Posterior vena cava (tissue), 2 donors: ENCODE measurements around the gene SF1. TPM values are rescaled to one million over a fixed set of nuclear protein-coding genes. Genes with fewer than 3 reads are reported as not detected.

ENCODE experiments used
- DNase-seq: peaks from one replicate; pipeline ENCODE4 v3.0.0-alpha.2; 2020; ENCODE audit warnings: low spot score
- intact Hi-C, 2 donors: fragments of 100-400 bp; cut with DNase I; formaldehyde crosslinking; loops; one replicate each; pipeline versions ENCODE4 v1.14.1 to v1.14.2; 2022 to 2023
- total RNA-seq, 2 donors: library from RNA; stranded (reverse); fragmentation: NEBNext Ultra II Directional; extraction: Animal tissue kit (Norgen Biotek cat#: 25700); gene quantifications; one replicate each; pipeline ENCODE4 v1.2.1, GENCODE V29; 2021
- donor health status: DM: yes; HTN: yes; CAD: no.
- donor health status: DM: yes; HTN: yes; CAD: no.

The SF1 gene
- total RNA-seq, 2 donors from 2014 or later, result 181 to 189 TPM

DNA sequence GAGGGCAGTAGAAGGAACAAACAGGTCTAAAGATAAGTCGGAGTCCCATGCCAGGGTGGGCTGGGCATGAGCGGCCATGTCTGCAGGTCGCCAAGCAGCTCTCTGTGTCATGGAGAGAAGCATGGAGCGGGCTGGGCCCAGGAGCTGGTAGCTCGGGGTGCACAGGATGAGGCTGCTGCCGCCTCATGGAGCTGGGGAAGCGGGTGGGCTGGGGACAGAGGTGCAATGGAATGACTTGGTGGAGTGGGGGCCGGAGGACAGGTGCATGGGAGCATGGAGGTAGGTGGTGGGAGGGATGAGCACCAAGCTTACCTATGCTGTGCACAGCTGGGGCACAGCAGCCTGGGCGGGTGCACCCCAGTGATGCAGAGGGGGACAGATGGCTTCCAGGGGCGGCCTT lies 58.9 kb downstream of the SF1 start:
- intact Hi-C loops, result no loop called here
- no peak for DNase-seq

GRCh38 chr11:64718780-64719124 lies 59.6 kb downstream of the SF1 start:
- intact Hi-C loops, result no loop called here

DNA sequence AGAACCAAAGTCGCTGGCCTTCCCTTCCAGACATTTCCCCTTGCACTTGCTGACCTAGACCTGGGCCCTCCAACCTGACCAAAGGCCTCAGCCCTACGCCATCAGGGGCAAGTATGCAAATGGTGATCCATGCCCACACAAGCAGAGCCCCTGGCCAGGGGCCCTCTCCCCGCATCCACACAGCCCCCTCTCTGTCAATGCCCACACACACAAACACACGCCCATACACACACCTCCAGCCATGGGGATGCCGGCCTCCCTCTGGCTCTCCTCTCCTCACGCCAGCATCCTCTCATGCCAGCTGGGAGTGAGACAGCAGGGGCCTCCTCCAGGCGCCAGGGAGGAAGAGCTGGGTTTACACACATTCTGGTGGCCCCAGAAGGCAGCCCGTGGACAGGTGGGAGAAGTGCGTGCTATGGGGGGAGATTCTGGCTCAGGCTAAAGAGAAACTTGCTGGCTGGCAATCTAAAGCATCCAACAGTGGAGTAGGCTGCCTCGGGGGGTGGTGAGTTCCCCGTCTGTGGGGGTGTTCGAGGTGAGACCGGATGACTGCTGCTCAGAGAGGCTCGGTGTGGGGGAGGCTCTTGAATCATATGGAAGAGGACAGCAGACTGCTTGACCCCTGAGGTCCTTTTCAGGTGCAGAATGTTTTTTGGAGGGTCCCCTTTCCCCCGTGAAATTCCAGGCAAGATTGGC lies 60.1 kb downstream of the SF1 start:
- no peak for DNase-seq
- intact Hi-C loops, result no loop called here

More at GRCh38 chr11:64718780-64719124, 59.6 kb downstream of the SF1 start:
- no peak for DNase-seq

DNA sequence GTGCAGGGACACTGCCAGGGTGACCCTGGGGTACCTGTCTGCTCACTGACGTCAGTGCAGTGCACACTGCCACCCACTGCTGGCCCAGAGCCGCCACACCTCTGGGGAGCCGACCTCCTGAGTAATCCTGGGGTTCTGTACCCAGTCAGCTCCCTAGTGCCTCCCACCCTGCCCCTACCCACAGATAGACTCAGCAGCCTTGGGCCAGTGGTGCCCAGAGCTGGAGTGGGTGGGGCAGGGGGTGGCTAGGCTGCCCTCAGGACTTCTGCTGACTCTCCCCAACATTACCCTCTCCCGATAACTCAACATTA lies 61.1 kb downstream of the SF1 start:
- intact Hi-C loops, result no loop called here
- peak; percentile 46 for DNase-seq

GRCh38 chr11:64716473-64717267 lies 61.7 kb downstream of the SF1 start:
- intact Hi-C loops, result no loop called here
- DNase-seq, result peak; percentile 37

GRCh38 chr11:64715756-64716472 lies 62.4 kb downstream of the SF1 start:
- intact Hi-C loops, result no loop called here
- no peak for DNase-seq

GRCh38 chr11:64715110-64715509 lies 63.2 kb downstream of the SF1 start:
- intact Hi-C loops, result no loop called here
- DNase-seq, result no peak

DNA sequence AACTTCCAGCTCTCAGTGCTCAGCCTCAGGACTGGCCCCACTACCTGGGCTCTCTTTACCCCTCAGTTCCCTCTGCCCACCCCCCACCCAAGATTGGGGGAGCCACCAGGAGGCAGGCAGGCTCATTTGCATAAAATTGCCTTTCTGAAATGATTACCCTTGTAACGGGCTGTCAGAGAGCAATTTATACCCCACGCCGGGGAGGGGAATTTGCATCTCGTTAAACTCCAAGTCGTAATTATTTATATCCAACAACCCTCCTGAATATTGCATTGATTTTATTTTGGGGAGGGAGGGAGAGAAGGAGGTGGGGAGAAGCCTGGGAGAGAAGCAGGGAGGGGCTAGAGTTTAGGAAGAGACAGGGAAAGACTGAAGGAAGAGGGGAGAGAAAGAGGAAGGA lies 63.7 kb downstream of the SF1 start:
- intact Hi-C loops, result no loop called here
- DNase-seq, result no peak

Other genes starting within 250 kb of the SF1 start
- gene SLC22A11, start 222.6 kb downstream of the SF1 start, total RNA-seq, result under 1 TPM; 0.28 to 0.29 TPM
- not detected for gene SLC22A12, start 187.3 kb downstream of the SF1 start, total RNA-seq
- gene NRXN2, start 55.3 kb downstream of the SF1 start, total RNA-seq, result 1 to 10 TPM; 7.9 to 8.8 TPM
- gene RASGRP2, start 34.4 kb downstream of the SF1 start, total RNA-seq, result 10 to 100 TPM; 41.3 to 49.6 TPM
- 10 to 100 TPM; 19.3 to 43.2 TPM for gene PYGM, start 18.6 kb downstream of the SF1 start, total RNA-seq
- 10 to 100 TPM; 13.2 to 14.7 TPM for gene MAP4K2, start 24.7 kb upstream of the SF1 start, total RNA-seq
- 1 to 10 TPM; 9.2 to 9.4 TPM for gene MEN1, start 32.0 kb upstream of the SF1 start, total RNA-seq
- under 1 TPM; 0.37 to 0.38 TPM for gene CDC42BPG, start 66.1 kb upstream of the SF1 start, total RNA-seq
- gene EHD1, start 100.1 kb upstream of the SF1 start, total RNA-seq, result 100 to 1,000 TPM; 135 to 164 TPM
- 10 to 100 TPM; 12.3 to 14.9 TPM for gene ATG2A, start 138.7 kb upstream of the SF1 start, total RNA-seq
- gene PPP2R5B, start 146.1 kb upstream of the SF1 start, total RNA-seq, result 10 to 100 TPM; 17.5 to 30.7 TPM
- gene GPHA2, start 157.4 kb upstream of the SF1 start, total RNA-seq, result not detected
- gene MAJIN, start 193.6 kb upstream of the SF1 start, total RNA-seq, result not detected
- gene BATF2, start 218.4 kb upstream of the SF1 start, total RNA-seq, result 1 to 10 TPM; 1.7 to 1.8 TPM
- 10 to 100 TPM; 81.9 to 88.2 TPM for gene ARL2, start 235.6 kb upstream of the SF1 start, total RNA-seq
- 10 to 100 TPM; 17.4 to 21.1 TPM for gene SNX15, start 248.9 kb upstream of the SF1 start, total RNA-seq